GM18858 (cell line): ENCODE measurements around the gene ILK.

Source experiments
- ATAC-seq: cut with Tn5 transposase; IDR thresholded peaks from one replicate; pipeline ENCODE4 v1.9.1; 2021; ENCODE audit not compliant: unreplicated experiment

The ILK gene

GRCh38 chr11:6603287-6604080 lies at the start of gene ILK, which contains the start of gene RRP8:
ILK (plus strand) TSS chr11:6603774; CDS start chr11:6604272, 498 bp downstream.
RRP8 (minus strand) TSS chr11:6603616; CDS start chr11:6603502, 114 bp downstream.
- peak; percentile 57 for ATAC-seq

GRCh38 chr11:6554828-6555706 lies 48.5 kb upstream of the ILK start:
- ATAC-seq = no peak

- no peak for ATAC-seq
Measured at GRCh38 chr11:6556139-6556949, 47.2 kb upstream of the ILK start.

- ATAC-seq = no peak
Measured at GRCh38 chr11:6557063-6557462, 46.5 kb upstream of the ILK start.

- no peak for ATAC-seq
Measured at GRCh38 chr11:6557761-6558674, 45.6 kb upstream of the ILK start.

GRCh38 chr11:6559369-6559768 lies 44.2 kb upstream of the ILK start:
- ATAC-seq = no peak

- ATAC-seq = no peak
Measured at GRCh38 chr11:6561288-6561687, 42.3 kb upstream of the ILK start.

GRCh38 chr11:6563121-6563619 lies 40.4 kb upstream of the ILK start:
- ATAC-seq = no peak

GRCh38 chr11:6563667-6564066 lies 39.9 kb upstream of the ILK start:
- ATAC-seq = no peak

- ATAC-seq = no peak
Measured at GRCh38 chr11:6565325-6565724, 38.2 kb upstream of the ILK start.

- no peak for ATAC-seq
Measured at GRCh38 chr11:6565988-6566703, 37.4 kb upstream of the ILK start.

GRCh38 chr11:6566704-6567370 lies 36.7 kb upstream of the ILK start:
- no peak for ATAC-seq

GRCh38 chr11:6567371-6567745 lies 36.2 kb upstream of the ILK start:
- ATAC-seq = no peak

- no peak for ATAC-seq
Measured at GRCh38 chr11:6568191-6568918, 35.2 kb upstream of the ILK start.

GRCh38 chr11:6569706-6570105 lies 33.9 kb upstream of the ILK start:
- no peak for ATAC-seq

- no peak for ATAC-seq
Measured at GRCh38 chr11:6570691-6571427, 32.7 kb upstream of the ILK start.

GRCh38 chr11:6571434-6572008 lies 32.1 kb upstream of the ILK start:
- ATAC-seq = no peak
